ENCODE measurements around the gene SMYD3.

The SMYD3 gene

GRCh38 chr1:246275036-246275435 lies 232.0 kb downstream of the SMYD3 start:
- H3K4me1 Mint-ChIP-seq = no peaks in the 10 kb centered on the region
- H3K36me3 Mint-ChIP-seq = no peaks in the 10 kb centered on the region
- no peak for DNase-seq
- CTCF ChIA-PET = no interaction called here
- no peaks in the 10 kb centered on the region for H3K9me3 Mint-ChIP-seq
- no peak overlapping the region for H3K27ac Mint-ChIP-seq
- no peaks in the 10 kb centered on the region for H3K27me3 Mint-ChIP-seq
- no peak overlapping the region for H3K4me3 Mint-ChIP-seq

DNA sequence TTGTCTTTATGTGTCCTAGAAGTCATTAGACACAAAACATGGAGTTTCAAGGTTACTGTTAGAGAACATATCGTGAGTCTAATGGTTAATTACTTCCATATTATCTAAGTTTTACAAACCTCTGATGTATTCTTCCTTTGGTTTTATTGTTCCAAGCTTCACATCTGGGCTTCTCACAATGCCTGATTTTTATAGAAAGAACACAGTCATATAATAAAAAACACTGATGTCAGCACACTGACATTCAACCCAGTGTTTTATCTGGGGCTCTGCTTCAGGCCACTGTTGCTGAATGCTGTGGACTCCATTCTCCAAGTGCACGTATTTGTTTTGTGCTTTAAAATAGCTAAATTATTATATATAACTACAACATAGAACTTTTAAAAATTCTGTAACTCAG lies 232.9 kb downstream of the SMYD3 start:
- no peaks in the 10 kb centered on the region for H3K36me3 Mint-ChIP-seq
- CTCF ChIA-PET = no interaction called here
- H3K9me3 Mint-ChIP-seq = no peaks in the 10 kb centered on the region
- no peaks in the 10 kb centered on the region for H3K4me1 Mint-ChIP-seq
- H3K27me3 Mint-ChIP-seq = no peaks in the 10 kb centered on the region
- DNase-seq = no peak
- no peak overlapping the region for H3K27ac Mint-ChIP-seq
- no peak overlapping the region for H3K4me3 Mint-ChIP-seq

GRCh38 chr1:246271516-246271915 lies 235.6 kb downstream of the SMYD3 start:
- DNase-seq = no peak
- H3K4me3 Mint-ChIP-seq = no peak overlapping the region
- no peaks in the 10 kb centered on the region for H3K27me3 Mint-ChIP-seq
- no peaks in the 10 kb centered on the region for H3K4me1 Mint-ChIP-seq
- no peak overlapping the region for H3K27ac Mint-ChIP-seq
- no peaks in the 10 kb centered on the region for H3K36me3 Mint-ChIP-seq
- H3K9me3 Mint-ChIP-seq = no peaks in the 10 kb centered on the region
- CTCF ChIA-PET = no interaction called here

DNA sequence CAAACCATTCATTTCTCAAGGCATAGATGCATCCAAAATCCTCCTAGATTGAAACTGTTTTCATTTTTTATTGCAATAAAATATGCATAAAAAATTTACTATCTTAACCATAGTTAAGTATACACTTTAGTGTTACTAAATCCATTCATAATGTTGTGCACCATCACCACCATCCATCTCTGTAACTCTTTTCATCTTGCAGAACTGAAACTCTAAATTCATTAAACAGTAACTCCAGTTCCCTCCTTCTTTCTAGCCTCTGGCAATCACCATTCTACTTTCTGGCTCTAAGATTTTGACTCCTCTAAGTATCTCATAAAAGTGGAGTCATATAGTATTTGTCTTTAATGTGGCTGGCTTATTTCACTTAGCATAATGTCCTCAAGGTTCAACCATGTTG lies 236.8 kb downstream of the SMYD3 start:
- Mint-ChIP-seq H3K27me3 (no peaks in the 10 kb centered on the region), H3K4me3 (no peak overlapping the region), H3K36me3 (no peaks in the 10 kb centered on the region), H3K4me1 (no peaks in the 10 kb centered on the region), H3K27ac (no peak overlapping the region), H3K9me3 (no peaks in the 10 kb centered on the region)
- no peak for DNase-seq
- CTCF ChIA-PET = no interaction called here

DNA sequence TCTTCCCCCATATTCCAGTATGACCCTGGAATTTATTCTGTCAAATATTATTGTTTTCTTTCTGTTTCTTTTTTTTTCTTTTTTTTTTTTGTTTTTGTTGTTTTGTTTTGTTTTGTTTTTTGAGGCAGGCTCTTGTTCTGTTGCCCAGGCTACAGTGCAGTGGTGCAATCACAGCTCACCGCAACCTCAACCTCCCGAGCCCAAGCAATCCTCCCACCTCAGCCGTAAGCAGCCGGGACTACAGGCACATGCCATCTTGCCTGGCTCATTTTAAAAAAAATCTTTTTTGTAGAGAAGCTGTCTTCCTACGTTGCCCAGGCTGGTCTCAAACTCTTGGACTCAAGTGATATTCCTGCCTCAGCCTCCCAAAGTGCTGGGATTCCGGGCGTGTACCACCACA lies 237.6 kb downstream of the SMYD3 start:
- H3K36me3 Mint-ChIP-seq = no peaks in the 10 kb centered on the region
- no peaks in the 10 kb centered on the region for H3K27me3 Mint-ChIP-seq
- no peaks in the 10 kb centered on the region for H3K9me3 Mint-ChIP-seq
- H3K4me1 Mint-ChIP-seq = no peaks in the 10 kb centered on the region
- CTCF ChIA-PET = no interaction called here
- H3K4me3 Mint-ChIP-seq = no peak overlapping the region
- DNase-seq = no peak
- no peak overlapping the region for H3K27ac Mint-ChIP-seq

DNA sequence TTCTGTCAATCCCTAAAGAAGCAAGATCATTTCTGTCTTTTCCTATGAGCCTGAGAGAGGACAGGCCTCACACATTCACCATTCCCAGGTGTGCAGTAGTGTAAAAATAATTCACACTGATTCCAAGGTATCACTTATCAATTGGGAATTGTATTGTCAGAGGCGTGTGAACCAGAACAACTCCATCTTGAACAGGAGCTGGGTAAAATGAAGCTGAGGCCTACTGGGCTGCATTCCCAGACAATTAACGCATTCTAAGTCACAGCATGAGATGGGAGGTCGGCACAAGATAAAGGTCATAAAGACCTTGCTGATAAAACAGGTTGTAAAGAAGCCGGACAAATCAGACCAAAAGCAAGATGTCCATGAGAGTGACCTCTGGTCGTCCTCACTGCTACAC lies 239.2 kb downstream of the SMYD3 start:
- no peaks in the 10 kb centered on the region for H3K27me3 Mint-ChIP-seq
- CTCF ChIA-PET = no interaction called here
- no peaks in the 10 kb centered on the region for H3K36me3 Mint-ChIP-seq
- DNase-seq = no peak
- H3K27ac Mint-ChIP-seq = no peak overlapping the region
- H3K4me3 Mint-ChIP-seq = no peak overlapping the region
- H3K9me3 Mint-ChIP-seq = no peaks in the 10 kb centered on the region
- no peaks in the 10 kb centered on the region for H3K4me1 Mint-ChIP-seq

- DNase-seq = no peak
- H3K36me3 Mint-ChIP-seq = no peaks in the 10 kb centered on the region
- H3K4me3 Mint-ChIP-seq = no peak overlapping the region
- no peak overlapping the region for H3K27ac Mint-ChIP-seq
- CTCF ChIA-PET = no interaction called here
- no peaks in the 10 kb centered on the region for H3K4me1 Mint-ChIP-seq
- no peaks in the 10 kb centered on the region for H3K27me3 Mint-ChIP-seq
- H3K9me3 Mint-ChIP-seq = no peaks in the 10 kb centered on the region
Measured at GRCh38 chr1:246267426-246267825, 239.7 kb downstream of the SMYD3 start.

- CTCF ChIA-PET = no interaction called here
- Mint-ChIP-seq H3K36me3 (no peaks in the 10 kb centered on the region), H3K27me3 (no peaks in the 10 kb centered on the region), H3K4me3 (no peak overlapping the region), H3K4me1 (no peaks in the 10 kb centered on the region), H3K27ac (no peak overlapping the region), H3K9me3 (no peaks in the 10 kb centered on the region)
- no peak for DNase-seq
Measured at GRCh38 chr1:246265481-246265880, 241.6 kb downstream of the SMYD3 start.

DNA sequence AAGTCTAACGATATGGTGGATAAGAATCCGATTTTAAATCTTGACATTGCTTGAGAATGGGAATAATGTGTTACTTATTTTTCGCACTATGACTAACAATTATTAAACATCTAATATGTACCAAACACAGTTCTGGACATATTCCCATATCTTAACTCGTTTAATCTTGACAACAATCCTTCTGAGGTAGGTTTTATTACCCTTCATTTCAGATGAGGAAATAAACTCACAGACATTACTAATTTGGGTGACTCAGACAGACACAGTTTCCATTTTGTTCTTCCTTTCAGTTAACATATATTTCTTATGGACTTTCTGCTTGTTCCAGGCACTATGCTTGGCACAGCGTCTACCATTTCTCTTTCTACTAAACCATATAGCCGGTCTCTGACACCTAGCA lies 244.8 kb downstream of the SMYD3 start:
- H3K36me3 Mint-ChIP-seq = no peaks in the 10 kb centered on the region
- peaks cover 9% of the 10 kb centered on the region for H3K9me3 Mint-ChIP-seq
- H3K4me3 Mint-ChIP-seq = no peak overlapping the region
- no peak overlapping the region for H3K27ac Mint-ChIP-seq
- no peaks in the 10 kb centered on the region for H3K27me3 Mint-ChIP-seq
- CTCF ChIA-PET = no interaction called here
- no peak for DNase-seq
- H3K4me1 Mint-ChIP-seq = no peaks in the 10 kb centered on the region

GRCh38 chr1:246261639-246262038 lies 245.4 kb downstream of the SMYD3 start:
- H3K4me1 Mint-ChIP-seq = no peaks in the 10 kb centered on the region
- DNase-seq = no peak
- peaks cover 9% of the 10 kb centered on the region for H3K9me3 Mint-ChIP-seq
- H3K27me3 Mint-ChIP-seq = no peaks in the 10 kb centered on the region
- no peak overlapping the region for H3K4me3 Mint-ChIP-seq
- H3K36me3 Mint-ChIP-seq = no peaks in the 10 kb centered on the region
- CTCF ChIA-PET = no interaction called here
- H3K27ac Mint-ChIP-seq = no peak overlapping the region

- H3K9me3 Mint-ChIP-seq = peaks cover 9% of the 10 kb centered on the region
- H3K27me3 Mint-ChIP-seq = no peaks in the 10 kb centered on the region
- no peak for DNase-seq
- no peaks in the 10 kb centered on the region for H3K36me3 Mint-ChIP-seq
- H3K4me3 Mint-ChIP-seq = no peak overlapping the region
- H3K27ac Mint-ChIP-seq = no peak overlapping the region
- H3K4me1 Mint-ChIP-seq = no peaks in the 10 kb centered on the region
- CTCF ChIA-PET = no interaction called here
Measured at GRCh38 chr1:246258250-246258649, 248.8 kb downstream of the SMYD3 start.

DNA sequence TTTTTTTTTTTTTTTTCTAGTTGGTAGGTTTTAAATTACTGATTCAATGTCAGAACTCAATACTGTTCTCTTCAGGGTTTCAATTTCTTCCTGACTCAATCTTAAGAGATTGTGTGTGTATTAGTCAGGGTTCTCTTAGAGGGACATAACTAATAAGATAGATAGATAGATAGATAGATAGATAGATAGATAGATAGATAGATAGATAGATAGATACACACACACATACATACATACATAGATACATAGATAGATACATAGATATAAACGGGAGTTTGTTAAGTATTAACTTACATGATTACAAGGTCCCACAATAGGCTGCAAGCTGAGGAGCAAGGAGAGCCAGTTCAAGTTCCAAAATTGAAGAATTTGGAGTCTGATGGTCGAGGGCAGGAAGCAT lies 251.3 kb downstream of the SMYD3 start:
- Mint-ChIP-seq H3K27ac (no peak overlapping the region), H3K9me3 (peaks cover 9% of the 10 kb centered on the region), H3K36me3 (no peaks in the 10 kb centered on the region), H3K4me3 (no peak overlapping the region), H3K4me1 (no peaks in the 10 kb centered on the region), H3K27me3 (no peaks in the 10 kb centered on the region)
- DNase-seq = no peak
- CTCF ChIA-PET = no interaction called here

- CTCF ChIA-PET = no interaction called here
- H3K4me3 Mint-ChIP-seq = no peak overlapping the region
- peaks cover 9% of the 10 kb centered on the region for H3K9me3 Mint-ChIP-seq
- H3K27ac Mint-ChIP-seq = no peak overlapping the region
- DNase-seq = no peak
- H3K27me3 Mint-ChIP-seq = no peaks in the 10 kb centered on the region
- no peaks in the 10 kb centered on the region for H3K36me3 Mint-ChIP-seq
- no peaks in the 10 kb centered on the region for H3K4me1 Mint-ChIP-seq
Measured at GRCh38 chr1:246254854-246255253, 252.2 kb downstream of the SMYD3 start.

DNA sequence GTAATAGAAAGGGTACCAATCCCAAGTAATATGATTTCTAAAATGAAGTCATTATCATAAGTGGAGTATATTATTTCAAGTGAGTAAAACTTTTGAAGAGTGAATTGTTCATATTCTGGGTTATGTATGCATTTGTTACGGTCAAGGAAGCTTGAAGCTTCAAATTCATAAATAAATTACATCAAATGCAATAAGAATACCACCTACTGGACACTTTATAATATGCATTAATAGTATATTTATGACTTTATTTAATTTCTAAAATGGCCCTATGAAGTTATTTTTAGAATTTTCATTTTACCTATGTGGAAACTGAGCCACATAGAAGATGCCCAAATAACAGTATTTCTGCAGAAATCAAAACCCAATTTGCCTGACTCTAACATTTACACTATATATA lies 260.6 kb downstream of the SMYD3 start:
- no peaks in the 10 kb centered on the region for H3K4me1 Mint-ChIP-seq

DNA sequence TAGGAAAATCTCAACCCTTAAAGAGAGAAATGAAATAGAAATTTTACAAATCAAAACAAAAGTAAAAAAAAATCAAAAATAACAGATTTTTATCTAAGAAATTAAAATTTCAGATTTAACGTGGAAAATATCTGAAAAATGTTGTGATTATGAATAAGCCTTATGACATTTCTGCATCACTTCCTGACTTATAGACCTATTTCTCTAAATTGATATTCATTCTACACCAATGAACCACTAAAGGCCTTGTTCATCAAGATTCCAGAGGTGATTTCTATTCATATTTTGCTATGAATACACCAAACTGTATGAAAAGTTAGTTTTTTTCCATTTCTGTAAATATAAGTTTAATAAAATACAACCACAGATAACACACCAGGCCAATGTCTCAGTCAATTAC lies 261.5 kb downstream of the SMYD3 start:
- H3K9me3 Mint-ChIP-seq = peaks cover 5% of the 10 kb centered on the region
- no peaks in the 10 kb centered on the region for H3K4me1 Mint-ChIP-seq
- DNase-seq = no peak
- no peak overlapping the region for H3K27ac Mint-ChIP-seq
- H3K27me3 Mint-ChIP-seq = no peaks in the 10 kb centered on the region
- no peak overlapping the region for H3K4me3 Mint-ChIP-seq
- CTCF ChIA-PET = no interaction called here
- H3K36me3 Mint-ChIP-seq = no peaks in the 10 kb centered on the region

More for the DNA sequence above, 260.6 kb downstream of the SMYD3 start:
- DNase-seq = no peak
- Mint-ChIP-seq H3K27me3 (no peaks in the 10 kb centered on the region), H3K9me3 (no peaks in the 10 kb centered on the region), H3K36me3 (no peaks in the 10 kb centered on the region), H3K27ac (no peak overlapping the region), H3K4me3 (no peak overlapping the region)
- CTCF ChIA-PET = no interaction called here

- DNase-seq = no peak
- H3K4me1 Mint-ChIP-seq = no peaks in the 10 kb centered on the region
- CTCF ChIA-PET = no interaction called here
- no peaks in the 10 kb centered on the region for H3K27me3 Mint-ChIP-seq
- H3K36me3 Mint-ChIP-seq = no peaks in the 10 kb centered on the region
- H3K9me3 Mint-ChIP-seq = no peaks in the 10 kb centered on the region
- H3K27ac Mint-ChIP-seq = no peak overlapping the region
- H3K4me3 Mint-ChIP-seq = no peak overlapping the region
Measured at GRCh38 chr1:246232126-246232525, 275.0 kb downstream of the SMYD3 start.

Data from activated naive CD4-positive, alpha-beta T cell treated with anti-CD3 and anti-CD28 coated beads, Interleukin-2, amount 10 ng/mL, durations not matched to agents 7 days and 5 days (primary cell).